HG03342 (cell line): ENCODE measurements around the gene RTEL1.
"Not testable (repeated sequence)": the region's sequence is repeated elsewhere in the genome, so short reads cannot be mapped to it uniquely, and the experiment has no call there.

ENCODE experiments used
- ATAC-seq: cut with Tn5 transposase; IDR thresholded peaks from one replicate; pipeline ENCODE4 v1.9.1; 2021; ENCODE audit warnings: mild to moderate bottlenecking, moderate library complexity; ENCODE audit not compliant: unreplicated experiment

The RTEL1 gene

DNA sequence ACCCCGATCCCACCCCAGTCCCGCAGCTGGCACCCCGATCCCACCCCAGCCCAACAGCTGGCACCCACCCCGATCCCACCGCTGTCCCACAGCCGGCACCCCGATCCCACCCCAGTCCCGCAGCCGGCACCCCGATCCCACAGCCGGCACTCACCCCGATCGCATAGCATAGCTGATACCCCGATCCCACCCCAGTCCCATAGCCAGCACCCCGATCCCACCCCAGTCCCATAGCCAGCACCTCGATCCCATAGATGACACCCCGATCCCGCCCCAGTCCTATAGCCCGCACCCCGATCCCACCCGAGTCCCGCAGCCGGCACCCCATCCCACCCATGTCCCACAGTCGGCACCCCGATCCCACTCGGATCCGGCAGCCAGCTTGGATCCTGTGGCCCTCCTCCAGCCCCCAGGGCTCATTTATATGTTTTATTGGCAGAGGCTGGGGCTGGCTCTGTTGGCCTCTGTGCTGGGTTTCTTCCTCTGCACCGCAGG lies 30.3 kb upstream of the RTEL1 start:
- no peak for ATAC-seq

DNA sequence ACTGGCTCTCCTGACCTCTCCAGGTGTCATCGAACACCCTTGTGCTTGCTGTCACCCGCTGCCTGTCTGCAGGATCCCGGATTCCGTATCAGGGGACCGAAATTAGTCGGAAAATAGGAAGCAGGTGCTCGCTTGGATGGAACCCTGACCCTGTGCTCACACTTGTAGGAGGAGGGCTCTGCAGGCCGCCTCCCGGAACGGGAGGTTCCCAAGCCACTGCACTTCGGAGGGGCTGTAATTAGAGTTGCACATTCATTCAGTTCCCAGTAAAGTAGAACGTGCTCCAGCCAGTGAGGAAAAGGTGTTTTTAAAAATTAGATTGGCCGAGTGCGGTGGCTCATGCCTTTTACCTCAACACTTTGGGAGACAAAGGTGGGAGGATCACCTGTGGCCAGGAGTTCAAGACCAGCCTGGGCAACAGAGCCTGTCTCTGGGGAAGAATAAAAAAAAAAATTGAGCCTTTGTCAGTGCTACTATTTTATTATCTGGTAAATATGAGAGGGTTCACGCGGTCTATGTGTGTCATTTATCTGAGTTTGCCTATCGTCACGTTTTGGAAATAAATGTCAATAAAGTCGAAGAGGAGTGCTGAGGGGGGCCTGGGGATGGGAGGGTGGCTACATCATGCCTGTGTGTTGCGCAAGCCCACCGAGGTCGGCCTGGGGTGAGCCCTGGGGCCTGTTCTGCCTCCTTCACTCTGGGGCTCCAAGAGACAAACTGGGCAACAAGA lies 29.7 kb upstream of the RTEL1 start:
- no peak for ATAC-seq

- not testable (repeated sequence) for ATAC-seq
These were observed 27.2 kb upstream of the RTEL1 start for GRCh38 chr20:63630956-63631355.

GRCh38 chr20:63631426-63631825 lies 26.7 kb upstream of the RTEL1 start:
- not testable (repeated sequence) for ATAC-seq

DNA sequence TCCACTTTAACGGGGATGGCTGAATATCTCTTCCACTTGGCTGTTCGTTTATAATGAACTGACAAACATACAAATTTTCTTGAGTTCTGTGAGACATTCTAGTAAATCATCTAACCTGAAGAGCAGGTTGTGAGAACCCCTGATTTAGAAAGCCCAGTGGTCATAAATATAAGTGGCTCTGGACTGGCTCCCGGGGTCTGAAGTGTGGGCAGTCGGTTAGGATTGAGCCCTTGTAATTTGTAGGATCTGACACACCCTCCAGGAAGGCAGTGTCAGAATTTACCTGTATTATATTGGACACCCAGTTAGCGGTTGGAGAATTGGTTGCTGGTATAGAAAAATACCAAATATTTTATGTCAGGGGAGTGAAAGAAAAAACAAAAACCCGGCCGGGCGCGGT lies 24.4 kb upstream of the RTEL1 start:
- no peak for ATAC-seq

GRCh38 chr20:63635431-63636141 lies 22.5 kb upstream of the RTEL1 start:
- peak; percentile 55 for ATAC-seq

- ATAC-seq: no peak
These were observed 21.1 kb upstream of the RTEL1 start for GRCh38 chr20:63636752-63637628.

DNA sequence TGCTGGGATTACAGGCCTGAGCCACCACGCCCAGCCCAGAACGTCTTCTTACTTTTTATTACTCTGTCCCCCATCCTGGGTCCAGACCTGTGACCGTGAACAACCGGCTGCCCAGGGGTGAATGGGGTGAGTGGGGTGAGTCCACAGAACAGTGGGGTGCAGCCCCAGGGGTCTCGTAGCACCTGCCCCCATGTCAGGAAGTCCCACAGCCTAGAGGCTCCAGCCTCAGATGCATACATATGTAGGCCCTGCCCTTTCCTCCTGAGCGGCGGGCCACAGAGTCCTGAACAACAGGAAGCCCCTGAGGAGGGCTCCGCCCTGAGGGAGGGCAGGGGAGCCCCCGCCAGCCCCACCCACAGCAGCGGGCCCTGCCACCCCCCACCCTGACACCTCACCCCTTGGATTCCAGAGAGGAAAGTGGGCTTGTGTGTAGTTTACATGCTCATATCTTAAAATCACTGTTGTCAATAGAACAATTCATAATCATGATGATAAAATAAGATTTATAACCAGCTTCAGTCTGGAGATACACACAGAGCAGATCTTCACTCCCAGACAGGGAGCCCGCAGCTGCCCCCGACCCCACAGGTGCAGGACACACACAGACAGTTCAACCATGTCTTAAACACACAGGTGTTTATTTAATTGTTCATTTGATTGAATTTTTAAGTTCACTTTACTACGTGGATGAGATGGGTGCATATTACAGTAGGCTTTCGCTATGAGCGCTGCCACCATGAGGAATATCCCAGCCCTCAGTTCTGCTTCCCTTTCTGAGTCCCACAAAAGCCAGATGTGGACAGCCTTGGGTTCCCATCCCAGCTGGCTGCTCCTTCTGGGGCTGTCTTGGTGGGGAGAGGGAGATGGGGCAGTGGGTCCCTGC lies 18.8 kb upstream of the RTEL1 start:
- no peak for ATAC-seq

- no peak for ATAC-seq
These were observed 18.0 kb upstream of the RTEL1 start for GRCh38 chr20:63640086-63640485.

- not testable (repeated sequence) for ATAC-seq
These were observed 17.4 kb upstream of the RTEL1 start for GRCh38 chr20:63640686-63641085.

- ATAC-seq: no peak
These were observed 16.8 kb upstream of the RTEL1 start for GRCh38 chr20:63641146-63641791.

- peak; percentile 77 for ATAC-seq
These were observed 16.2 kb upstream of the RTEL1 start for GRCh38 chr20:63641792-63642523.

DNA sequence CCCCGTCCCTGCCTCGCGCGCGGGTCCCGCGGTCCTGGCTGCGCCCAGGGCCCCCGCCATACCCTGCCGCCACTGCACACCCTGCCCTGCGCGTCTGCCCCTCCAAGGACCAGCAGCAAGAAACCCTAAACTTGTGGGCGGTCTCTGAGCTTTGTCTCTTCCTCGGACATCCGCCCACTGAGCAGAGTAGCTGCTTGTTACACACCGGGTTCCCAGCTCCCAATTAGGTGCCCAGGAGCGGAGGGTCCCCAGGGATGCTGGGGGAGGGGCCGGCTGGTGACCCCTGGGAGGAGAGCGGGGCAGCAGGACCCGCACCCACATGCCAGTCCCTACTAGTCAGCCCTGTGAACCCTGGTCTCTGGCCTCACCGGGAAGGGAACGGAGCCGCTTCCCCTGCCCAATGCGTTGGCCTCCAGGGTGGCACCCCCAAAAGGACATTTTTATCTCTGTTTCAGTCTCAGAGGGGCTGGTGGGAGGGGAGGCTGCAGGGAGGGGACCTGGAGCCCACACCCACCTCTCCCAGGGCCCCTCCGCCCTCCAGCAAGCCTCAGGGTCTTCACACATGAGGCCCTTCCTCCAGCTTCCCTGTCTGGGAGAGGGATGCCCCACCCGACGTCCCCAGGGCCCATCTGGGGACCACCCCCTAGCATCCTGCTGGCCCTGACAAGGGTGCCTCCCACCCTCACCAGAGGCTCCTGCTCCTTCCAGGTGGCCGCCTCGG lies 15.4 kb upstream of the RTEL1 start:
- ATAC-seq: no peak

GRCh38 chr20:63643499-63643898 lies 14.6 kb upstream of the RTEL1 start:
- ATAC-seq: no peak

GRCh38 chr20:63643946-63644345 lies 14.2 kb upstream of the RTEL1 start:
- ATAC-seq: no peak

DNA sequence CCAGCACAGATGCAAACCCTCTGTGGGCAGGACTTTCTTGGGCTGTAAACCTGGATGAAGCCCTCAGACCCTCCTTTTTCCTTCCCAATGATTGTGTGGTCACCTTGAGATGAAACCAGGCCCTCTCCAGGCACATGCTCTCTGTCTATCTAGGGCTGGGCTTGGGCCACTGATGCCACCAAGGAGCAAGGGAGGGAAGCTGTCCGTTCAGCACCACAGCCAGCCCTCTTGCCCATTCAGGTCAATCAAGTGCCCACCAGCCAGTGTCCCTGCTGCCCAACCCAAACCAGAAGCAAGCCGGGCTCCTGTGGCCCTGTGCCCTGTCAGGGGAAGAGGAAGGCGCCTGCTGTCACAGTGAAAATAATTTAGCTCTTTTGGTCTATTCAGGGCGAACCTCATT lies 12.9 kb upstream of the RTEL1 start:
- no peak for ATAC-seq

- ATAC-seq: no peak
These were observed 9.9 kb upstream of the RTEL1 start for GRCh38 chr20:63648190-63648589.

GRCh38 chr20:63648895-63649589 lies 9.1 kb upstream of the RTEL1 start:
- ATAC-seq: no peak
